GM21717 (cell line): ENCODE results near the gene PCSK5.

ENCODE experiments used
- ATAC-seq: cut with Tn5 transposase; IDR thresholded peaks from one replicate; pipeline ENCODE4 v1.9.1; 2021; ENCODE audit warnings: mild to moderate bottlenecking, moderate library complexity; ENCODE audit not compliant: unreplicated experiment

The PCSK5 gene

GRCh38 chr9:76221423-76221822 lies 330.9 kb downstream of the PCSK5 start:
- no peak for ATAC-seq

- no peak for ATAC-seq
Observed at GRCh38 chr9:76223749-76224340, 333.4 kb downstream of the PCSK5 start.

GRCh38 chr9:76227156-76227555 lies 336.7 kb downstream of the PCSK5 start:
- ATAC-seq: no peak

- no peak for ATAC-seq
Observed at GRCh38 chr9:76231001-76231400, 340.5 kb downstream of the PCSK5 start.

- no peak for ATAC-seq
Observed at GRCh38 chr9:76232861-76233489, 342.5 kb downstream of the PCSK5 start.

GRCh38 chr9:76240578-76240977 lies 350.1 kb downstream of the PCSK5 start:
- ATAC-seq: no peak

- ATAC-seq: no peak
Observed at GRCh38 chr9:76245518-76245917, 355.0 kb downstream of the PCSK5 start.

GRCh38 chr9:76246680-76247079 lies 356.2 kb downstream of the PCSK5 start:
- no peak for ATAC-seq

GRCh38 chr9:76247426-76247825 lies 357.0 kb downstream of the PCSK5 start:
- no peak for ATAC-seq

- no peak for ATAC-seq
Observed at GRCh38 chr9:76249309-76249708, 358.8 kb downstream of the PCSK5 start.

- ATAC-seq: no peak
Observed at GRCh38 chr9:76255781-76256455, 365.4 kb downstream of the PCSK5 start.

GRCh38 chr9:76257311-76257710 lies 366.8 kb downstream of the PCSK5 start:
- no peak for ATAC-seq

GRCh38 chr9:76266649-76267283 lies 376.3 kb downstream of the PCSK5 start:
- no peak for ATAC-seq

GRCh38 chr9:76267284-76267652 lies 376.8 kb downstream of the PCSK5 start:
- ATAC-seq: no peak

GRCh38 chr9:76269789-76270188 lies 379.3 kb downstream of the PCSK5 start:
- ATAC-seq: no peak

- no peak for ATAC-seq
Observed at GRCh38 chr9:76271755-76272154, 381.3 kb downstream of the PCSK5 start.

- ATAC-seq: no peak
Observed at GRCh38 chr9:76289042-76289441, 398.6 kb downstream of the PCSK5 start.

- ATAC-seq: no peak
Observed at GRCh38 chr9:76289703-76290102, 399.2 kb downstream of the PCSK5 start.

- ATAC-seq: no peak
Observed at GRCh38 chr9:76290555-76290954, 400.1 kb downstream of the PCSK5 start.

GRCh38 chr9:76292246-76292645 lies 401.8 kb downstream of the PCSK5 start:
- no peak for ATAC-seq

- ATAC-seq: no peak
Observed at GRCh38 chr9:76292658-76293057, 402.2 kb downstream of the PCSK5 start.

GRCh38 chr9:76294301-76294700 lies 403.8 kb downstream of the PCSK5 start:
- no peak for ATAC-seq
